Upper lobe of left lung (tissue), 4 donors: Measurements from ENCODE around the gene PTCH2.

Experiments used
- CTCF ChIP-seq, 6 experiments: fragments of 450-650 bp in 4 of 6; fragments of 200-600 bp in 2 of 6; sonication (generic) in 2 of 6; IDR thresholded peaks; one replicate each; pipeline ENCODE4 v1.5.1; 2016 to 2019; ENCODE audit warnings: antibody characterized with exemption in 6 of 6
- EP300 ChIP-seq, 4 donors: sonication (generic); formaldehyde crosslinking; IDR thresholded peaks; one replicate each; pipeline ENCODE4 v1.5.1; 2017; ENCODE audit warnings: antibody characterized with exemption in 4 of 4, control low read depth in 2 of 4
- POLR2AphosphoS5 ChIP-seq, 2 donors: sonication (generic); formaldehyde crosslinking; IDR thresholded peaks; one replicate each; pipeline ENCODE4 v1.5.1; 2017; ENCODE audit warnings: antibody characterized with exemption in 2 of 2

DNA sequence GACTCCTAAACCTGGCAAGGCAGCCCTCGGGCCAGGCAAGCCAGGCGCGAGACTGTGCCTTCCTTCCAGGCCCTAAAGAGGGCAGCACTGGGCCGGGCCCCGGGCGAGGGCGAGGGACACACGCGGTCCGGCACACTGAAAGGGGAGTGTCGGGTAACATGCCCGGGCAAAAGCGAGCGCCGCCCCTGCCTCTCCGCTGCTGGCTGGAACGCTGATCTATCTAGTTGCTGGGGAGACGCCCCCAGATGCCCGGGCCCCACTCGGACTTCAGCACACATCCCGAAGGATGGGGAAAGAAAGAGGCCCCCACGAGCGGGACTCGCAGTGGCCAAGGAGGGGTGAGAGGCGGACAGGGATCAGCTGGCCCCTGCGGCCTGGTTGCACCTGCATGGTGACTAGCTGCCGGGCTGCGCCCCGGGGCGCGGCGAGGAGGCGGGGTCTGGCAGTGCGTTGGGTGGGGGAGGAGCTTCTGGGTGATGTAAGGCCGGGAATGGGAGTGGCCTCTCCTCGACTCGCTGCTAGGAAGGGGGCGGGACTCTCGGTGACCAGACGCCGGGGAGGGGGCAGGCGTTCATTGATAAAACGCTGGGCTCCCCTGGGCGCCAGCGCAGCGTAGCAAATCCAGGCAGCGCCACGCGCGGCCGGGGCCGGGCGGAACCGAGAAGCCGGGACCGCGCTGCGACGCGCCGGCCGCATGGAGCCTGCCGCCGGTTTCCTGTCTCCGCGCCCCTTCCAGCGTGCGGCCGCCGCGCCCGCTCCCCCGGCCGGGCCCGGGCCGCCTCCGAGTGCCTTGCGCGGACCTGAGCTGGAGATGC is 43.1 kb downstream of the PTCH2 start, which contains the start of gene PLK3:
- TF ChIP-seq CTCF (IDR thresholded peaks at IDR 0.05) (peak; percentile 94 to 96 (median 95)), EP300 (IDR thresholded peaks at IDR 0.05) (peak in 1 of 4 donors; percentile 40), POLR2AphosphoS5 (IDR thresholded peaks at IDR 0.05) (peak; percentile 89 to 98)
